RPMI8226 (cell line): Measurements from ENCODE around the gene NYNRIN.
"Not testable (repeated sequence)": the region's sequence is repeated elsewhere in the genome, so short reads cannot be mapped to it uniquely, and the experiment has no call there.

ENCODE experiments used
- DNase-seq: peaks from one replicate; pipeline ENCODE4 v3.0.0-alpha.2; 2015

The NYNRIN gene

DNA sequence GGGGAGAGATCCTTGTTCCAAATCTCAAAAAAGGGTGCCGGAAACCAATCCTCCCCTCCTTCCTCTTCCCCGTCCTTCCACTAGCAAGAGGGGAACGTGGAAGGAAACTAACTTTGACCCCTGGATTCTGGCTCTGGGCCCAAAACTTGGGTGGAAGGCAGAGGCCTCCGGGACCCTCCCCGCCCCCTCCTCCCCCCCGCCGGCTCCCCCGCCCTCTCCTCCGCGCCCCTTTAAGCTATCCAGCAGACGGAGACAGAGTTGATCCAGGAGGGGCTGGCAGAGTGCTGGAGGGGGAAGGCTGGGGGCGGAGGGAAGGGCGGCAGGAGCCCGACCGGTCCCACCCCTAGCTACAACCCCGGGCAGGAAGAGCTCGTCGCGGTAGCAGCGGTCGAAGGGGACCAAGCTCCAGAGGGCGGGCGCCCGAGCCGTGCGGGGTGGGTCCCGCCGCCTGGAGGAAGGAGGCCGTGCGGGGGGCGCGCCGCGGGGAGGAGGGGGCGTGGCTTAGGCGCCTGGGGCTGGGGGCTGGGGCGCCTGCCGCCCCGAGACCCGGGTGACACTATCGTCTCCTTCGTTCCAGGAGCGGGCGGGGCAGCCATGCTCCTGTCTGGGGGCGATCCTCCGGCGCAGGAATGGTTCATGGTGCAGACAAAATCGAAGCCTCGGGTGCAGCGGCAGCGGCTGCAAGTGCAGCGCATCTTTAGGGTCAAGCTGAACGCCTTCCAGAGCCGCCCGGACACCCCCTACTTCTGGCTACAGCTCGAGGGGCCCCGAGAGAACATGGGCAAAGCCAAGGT lies at the start of gene NYNRIN:
Gene NYNRIN (plus strand): TSS at position 351 of the 794 bp plus-strand sequence. CDS start 244 bp downstream, at position 595.
- no peak for DNase-seq

DNA sequence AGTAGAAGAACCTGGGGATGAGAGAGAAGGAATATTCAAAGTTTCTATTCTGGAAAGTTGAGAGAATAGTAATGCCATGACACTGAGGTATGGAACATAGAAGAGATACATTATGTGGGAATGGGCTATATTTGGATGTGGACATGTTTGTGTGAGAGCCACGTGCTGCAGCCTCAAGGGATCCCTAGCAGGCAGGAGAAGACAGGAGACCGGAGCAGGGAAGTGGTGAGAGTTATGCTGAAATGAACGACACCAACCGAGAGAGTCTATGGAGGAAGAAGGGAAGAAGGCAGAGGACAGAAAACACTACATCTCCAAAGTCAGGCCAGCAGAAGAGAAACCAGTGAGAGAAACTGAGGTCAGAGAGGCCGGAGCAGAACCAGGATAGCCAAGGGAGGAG lies 49.1 kb upstream of the NYNRIN start:
- DNase-seq = no peak

DNA sequence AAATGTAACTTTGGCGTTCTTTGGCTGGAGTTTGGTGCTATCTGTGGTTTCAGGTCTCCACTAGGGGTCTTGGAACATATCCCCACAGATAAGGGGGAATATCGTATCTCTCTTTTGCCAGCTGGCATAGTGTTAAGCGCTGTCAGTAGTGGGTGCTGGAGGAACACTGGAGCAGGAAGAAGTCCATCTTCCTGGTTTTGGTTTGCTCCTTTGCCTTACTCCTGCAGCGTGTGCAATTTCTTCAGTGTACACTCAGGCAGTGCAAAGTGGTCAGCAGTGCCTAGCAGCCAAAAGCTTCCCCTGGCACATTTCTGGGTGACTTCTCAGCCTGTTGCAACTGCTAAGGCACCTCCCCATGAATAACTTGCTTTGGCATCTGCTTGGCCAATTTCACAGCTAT lies 47.3 kb upstream of the NYNRIN start:
- peak; percentile 65 for DNase-seq

DNA sequence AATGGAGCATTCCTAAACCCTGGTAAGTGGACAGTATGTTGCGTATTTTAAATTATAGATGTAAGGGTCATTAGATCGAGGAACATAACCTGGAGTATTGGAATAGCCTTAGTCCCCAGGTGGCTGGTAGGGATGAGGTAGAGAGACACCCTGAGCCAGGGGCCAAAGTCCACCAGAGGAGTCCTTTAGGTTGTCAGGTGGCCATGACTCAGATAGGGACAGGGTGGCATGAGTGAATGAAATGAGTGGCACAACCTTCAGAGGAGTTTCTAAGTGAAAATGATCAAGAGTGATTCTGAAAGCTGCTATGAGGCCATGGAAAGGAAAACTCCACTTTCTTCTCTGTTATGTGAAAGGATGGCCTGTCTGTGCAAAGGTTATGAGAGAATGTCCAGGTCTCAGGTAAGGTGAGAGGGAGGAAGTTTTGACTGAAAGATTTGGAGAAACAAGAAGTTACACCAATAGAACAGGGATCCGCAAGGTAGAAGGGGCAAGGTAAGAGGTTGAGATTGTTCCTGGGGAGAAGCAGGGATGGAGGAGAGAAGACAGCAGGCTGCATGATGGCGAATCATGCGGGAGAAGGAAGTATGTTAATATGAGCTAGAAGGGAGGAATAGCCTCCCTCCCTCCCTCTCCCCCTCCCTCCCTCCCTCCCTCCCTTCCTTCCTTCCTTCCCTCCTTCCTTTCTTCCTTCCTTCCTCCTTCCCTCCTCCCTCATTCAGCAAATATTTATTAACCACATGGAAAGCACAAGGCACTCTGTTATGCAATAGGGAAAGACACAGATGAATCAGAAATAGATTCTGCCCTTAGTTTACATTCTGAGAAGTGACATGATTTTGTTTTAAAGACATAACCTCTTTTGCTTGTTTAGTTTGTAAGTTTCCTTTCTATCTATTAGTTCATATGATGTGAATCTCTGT lies 45.0 kb upstream of the NYNRIN start:
- DNase-seq = no peak

DNA sequence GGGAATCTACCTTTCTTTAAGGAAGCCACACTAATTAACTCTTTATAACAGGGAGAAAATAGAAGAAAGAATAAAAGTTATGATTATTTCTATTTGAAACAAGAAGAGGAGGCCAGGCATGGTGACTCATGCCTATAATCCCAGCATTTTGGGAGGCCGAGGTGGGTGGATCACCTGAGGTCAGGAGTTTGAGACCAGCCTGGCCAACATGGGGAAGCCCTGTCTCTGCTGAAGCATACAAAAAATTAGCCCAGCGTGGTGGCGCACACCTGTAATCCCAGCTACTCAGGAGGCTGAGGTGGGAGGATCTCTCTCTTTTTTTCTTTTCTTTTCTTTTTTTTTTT lies 44.3 kb upstream of the NYNRIN start:
- DNase-seq = not testable (repeated sequence)

DNA sequence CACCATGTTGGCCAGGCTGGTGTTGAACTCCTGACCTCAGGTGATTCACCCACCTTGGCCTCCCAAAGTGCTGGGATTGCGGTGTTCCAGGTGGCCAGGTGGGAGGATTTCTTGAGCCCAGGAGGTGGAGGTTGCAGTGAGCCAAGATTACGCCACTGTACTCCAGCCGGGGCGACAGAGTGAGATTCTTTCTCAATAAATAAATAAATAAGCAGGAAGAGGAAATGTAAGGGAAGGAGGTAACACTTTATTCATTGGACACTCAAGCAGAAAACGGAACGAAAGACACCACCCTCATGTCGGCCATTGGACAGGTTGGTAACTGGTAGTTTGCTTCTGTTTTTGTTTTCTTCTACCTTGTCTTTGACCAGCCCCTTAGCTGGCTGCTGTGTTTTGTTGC lies 43.8 kb upstream of the NYNRIN start:
- DNase-seq = no peak

DNA sequence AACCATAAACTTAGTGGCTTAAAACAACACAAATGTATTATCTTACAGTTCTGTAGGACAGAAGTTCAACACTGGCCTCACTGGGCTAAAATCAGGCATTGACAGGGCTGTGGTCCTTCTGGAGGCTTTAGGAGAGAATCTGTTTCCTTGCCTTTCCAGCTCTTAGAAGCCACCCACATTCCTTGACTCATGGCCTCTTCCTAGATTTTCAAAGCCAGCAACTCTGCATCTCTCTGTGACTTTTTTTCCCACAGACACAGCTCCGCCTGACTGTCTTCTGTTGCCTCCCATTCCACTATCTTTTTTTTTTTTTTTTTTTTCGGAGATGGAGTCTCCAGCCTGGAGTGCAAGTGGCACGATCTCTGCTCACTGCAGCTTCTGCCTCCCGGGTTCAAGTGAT lies 42.6 kb upstream of the NYNRIN start:
- DNase-seq = no peak

DNA sequence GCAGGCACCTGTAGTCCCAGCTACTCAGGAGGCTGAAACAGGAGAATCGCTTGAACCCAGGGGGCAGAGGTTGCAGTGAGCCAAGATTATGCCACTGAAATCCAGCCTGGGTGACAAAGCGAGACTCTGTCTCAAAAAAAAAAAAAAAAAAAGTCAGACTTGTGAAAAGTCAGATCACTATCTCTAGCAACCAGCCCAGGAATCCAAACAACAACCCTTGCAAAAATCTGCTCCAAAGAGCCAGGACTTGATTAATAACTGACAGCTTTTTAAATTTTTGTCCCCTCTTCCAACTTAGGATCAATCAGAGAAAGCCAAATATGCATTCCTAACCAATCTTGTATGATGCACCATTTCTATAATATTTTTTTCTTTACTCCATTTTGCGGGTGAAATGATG lies 38.5 kb upstream of the NYNRIN start:
- DNase-seq = no peak

DNA sequence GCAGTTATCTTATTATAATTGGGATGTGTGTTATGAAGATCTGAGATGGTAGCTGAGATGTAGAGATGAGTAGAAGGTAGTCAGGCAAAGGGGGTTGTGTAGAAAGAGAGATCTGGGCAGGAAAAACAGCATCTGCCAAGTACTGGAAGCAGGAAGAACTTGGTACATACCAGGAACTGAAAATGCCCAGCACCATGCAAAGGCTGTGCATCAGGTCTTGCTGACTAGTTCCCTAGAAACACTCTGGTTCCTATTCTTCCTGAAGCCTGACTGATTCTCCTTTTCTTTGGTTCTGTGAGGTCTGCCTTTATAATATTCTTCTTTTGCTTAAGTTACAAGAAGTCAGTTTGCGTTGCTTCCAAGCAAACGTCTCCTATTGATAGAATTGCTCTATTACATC lies 37.5 kb upstream of the NYNRIN start:
- DNase-seq = no peak

DNA sequence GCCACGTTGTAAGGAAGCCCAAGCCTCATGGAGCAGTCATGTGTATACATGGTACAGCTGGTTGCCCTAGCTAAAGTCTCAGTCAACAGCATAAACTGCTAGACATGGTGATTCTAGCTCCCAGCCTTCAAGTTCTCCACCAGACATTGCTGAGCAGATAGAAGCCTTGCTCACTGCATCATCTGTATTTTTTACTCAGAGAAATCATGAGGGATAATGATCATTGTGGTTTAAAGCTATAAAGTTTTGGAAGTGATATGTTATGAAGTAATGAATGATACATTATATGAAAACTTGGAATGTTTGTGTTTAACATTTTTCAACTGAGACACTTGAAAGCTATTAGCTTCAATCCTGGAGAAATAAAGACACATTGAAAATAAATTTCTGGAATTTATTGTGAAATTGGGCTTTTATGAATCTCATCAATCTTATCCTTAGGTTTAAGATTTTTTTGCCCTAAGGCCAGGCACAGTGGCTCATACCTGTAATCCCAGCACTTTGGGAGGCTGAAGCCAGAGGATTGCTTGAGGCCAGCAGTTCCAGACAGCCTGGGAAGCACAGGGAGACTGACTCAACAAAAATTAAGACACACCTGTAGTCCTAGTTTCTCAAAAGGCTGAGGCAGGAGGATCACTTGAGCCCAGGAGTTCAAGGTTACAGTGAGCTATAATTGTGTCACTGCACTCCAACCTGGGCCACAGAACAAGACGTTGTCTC lies 36.4 kb upstream of the NYNRIN start:
- DNase-seq = no peak

DNA sequence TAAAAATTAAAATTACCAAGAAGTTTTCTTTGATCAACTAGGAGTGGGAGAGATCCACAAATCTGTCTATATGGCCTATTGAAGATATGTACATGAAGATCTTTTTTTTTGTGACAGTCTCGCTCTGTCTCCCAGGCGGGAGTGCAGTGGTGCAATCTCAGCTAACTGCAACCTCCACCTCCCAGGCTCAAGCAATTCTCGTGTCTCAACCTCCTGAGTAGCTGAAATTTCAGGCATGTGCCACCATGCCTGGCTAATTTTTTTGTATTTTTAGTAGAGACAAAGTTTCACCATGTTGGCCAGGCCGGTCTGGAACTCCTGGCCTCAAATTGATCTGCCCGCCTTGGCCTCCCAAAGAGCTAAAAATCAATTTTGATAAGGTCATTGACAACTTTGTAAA lies 35.4 kb upstream of the NYNRIN start:
- no peak for DNase-seq

DNA sequence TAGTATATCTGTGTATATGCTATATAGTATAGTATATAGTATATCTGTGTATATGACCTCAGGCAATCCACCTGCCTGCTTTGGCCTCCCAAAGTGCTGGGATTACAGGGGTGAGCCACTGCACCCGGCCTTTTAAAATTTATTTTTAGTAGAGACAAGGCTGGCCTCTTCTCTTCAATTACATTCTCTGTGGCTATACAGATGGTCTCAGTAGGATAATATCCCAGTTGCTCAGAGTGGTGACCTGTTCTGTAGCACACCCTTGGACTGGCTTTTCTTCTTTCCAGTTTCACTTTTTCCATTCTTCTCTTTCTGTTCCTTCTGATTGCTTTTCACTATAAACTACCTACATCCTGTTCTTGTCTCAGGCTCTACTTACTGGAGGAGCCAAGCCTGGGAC lies 34.0 kb upstream of the NYNRIN start:
- no peak for DNase-seq

DNA sequence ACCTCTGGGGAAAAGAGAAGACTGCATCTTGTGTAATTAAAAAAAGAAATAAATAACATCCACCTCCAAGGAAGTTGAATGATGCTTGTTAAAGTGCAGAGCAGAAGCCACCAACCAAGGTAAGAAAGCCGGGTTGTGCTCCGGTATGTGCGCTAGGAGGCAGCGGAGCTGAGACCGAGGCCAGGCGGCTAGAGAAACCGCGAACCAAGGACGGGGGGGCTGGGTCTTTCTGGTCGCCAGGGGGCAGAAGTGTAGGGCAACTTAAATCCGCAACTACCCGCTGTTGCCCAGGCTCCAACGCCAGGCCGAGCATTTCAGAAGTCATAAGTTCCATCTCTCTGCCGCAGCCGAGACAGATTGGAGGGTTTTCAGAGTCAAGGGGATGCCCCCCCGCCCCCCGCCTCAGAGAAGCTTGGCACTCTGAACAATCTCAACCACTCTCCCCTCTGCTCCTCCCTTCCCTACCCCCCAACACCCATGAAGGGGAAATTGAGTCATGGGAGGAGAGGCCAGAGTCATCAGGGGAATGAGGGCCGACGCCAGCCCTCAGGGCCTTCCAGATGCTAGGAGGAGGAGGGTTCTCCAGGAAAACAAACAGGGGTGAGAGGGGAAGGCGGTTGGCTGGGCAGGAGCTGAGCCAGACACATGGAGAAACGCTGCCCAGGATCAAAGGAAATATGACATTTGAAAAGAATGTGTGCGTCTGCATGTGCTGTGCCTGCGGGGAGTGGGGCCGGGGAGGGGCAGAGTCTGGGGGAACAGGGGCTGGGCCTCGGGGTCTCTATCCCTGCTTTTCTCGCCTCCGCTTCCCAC lies 33.0 kb upstream of the NYNRIN start:
- peak; percentile 77 for DNase-seq

DNA sequence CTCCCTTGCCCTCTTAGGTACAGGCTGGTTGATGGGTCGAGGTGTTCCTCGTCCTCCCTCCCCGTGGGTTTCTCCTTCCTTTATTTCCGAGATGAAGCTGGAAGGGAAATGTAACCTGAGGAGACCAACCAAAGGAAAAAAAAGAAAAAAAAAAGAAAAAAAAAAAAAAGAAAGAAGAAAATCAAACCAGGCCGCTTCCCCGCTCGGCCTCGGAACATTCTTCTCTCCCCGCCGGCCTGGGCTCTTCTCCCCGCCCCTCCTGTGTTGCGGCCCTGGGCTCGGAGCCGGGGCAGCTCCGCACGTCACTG lies 32.4 kb upstream of the NYNRIN start:
- DNase-seq = no peak

DNA sequence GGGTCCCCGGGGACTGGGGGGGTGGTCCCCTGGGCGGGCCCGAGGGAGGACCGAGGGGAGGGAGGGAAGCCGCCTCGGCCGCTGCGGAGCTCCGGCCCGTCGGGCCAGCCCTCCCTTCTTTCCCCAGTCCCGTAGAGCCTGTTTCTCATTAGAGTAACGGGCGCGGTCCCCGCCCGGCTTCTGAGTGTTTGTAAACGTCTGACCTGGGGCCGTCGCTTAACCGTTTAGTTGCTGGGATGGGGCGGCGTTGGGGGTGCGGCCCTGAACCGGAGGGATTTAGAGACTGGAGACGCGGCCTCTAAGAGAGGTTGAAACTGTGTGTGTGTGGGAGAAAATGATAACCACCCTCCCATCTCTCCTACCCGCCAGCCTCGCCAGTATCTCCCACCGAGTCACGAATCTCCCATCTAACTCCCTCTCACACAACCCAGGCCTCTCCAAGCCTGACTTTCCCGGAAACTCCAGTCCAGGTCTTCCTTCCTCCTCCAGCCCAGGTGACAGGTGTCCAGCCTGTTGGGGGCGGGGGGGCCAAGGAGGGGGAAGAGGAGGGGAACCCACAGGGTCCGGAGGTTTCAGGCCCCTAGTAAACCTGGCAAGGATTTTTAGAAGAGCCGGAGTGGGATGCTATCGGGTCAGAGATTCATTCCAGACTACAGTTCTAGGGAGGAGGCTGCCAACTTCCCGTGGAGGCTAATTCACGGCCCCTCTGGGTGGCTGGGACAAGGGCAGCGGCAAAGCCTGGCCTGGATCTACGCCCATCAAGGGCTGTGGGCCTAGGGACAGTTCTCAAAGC lies 31.9 kb upstream of the NYNRIN start:
- peak; percentile 92 for DNase-seq

DNA sequence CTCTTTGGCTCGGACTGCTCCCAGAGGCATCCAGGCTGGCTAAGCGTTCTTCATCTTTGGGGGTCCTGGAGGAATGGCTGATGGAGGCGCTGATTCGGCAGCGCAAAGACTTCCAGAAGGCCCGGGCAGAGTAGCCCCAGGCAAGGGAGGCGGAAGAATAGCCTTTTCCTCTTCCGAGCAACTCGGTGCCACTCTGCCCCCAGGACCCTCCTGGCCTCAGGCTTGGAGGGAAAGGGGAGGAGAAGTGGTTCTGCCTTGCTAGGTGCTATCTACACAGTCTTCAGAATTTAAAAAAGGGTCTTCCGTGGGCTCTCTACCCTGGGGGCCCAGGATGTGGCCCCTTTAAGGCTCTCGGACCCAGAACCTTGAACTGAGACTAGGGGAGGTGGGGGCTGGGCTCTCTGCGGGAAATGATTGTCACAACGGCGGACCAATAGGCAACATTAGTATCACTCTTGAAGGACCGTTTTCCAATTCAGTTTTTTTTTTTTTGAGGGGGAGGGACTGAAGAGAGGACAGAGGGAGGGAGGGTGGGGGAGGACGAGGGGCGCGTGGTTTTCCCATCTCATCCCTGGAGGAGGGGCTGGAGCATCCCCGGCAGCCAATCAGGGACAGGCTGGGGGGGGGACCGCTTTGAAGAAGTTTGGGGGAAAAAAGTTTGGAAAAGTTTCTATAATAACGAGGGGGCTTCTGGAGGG lies 31.1 kb upstream of the NYNRIN start, which contains the start of gene NFATC4:
Gene NFATC4 (plus strand): TSS at position 671 of the 698 bp plus-strand sequence. CDS start 157 bp downstream, outside the sequence.
- peak; percentile 69 for DNase-seq

DNA sequence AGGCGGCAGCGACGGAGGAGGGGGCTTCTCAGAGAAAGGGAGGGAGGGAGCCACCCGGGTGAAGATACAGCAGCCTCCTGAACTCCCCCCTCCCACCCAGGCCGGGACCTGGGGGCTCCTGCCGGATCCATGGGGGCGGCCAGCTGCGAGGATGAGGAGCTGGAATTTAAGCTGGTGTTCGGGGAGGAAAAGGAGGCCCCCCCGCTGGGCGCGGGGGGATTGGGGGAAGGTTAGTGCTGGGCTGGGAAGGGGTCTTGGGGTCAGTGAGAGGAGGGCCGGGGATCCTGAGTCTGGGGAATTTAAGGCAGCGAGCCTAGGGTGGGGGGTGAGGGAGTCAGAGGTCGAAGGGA lies 30.6 kb upstream of the NYNRIN start:
- DNase-seq = no peak

DNA sequence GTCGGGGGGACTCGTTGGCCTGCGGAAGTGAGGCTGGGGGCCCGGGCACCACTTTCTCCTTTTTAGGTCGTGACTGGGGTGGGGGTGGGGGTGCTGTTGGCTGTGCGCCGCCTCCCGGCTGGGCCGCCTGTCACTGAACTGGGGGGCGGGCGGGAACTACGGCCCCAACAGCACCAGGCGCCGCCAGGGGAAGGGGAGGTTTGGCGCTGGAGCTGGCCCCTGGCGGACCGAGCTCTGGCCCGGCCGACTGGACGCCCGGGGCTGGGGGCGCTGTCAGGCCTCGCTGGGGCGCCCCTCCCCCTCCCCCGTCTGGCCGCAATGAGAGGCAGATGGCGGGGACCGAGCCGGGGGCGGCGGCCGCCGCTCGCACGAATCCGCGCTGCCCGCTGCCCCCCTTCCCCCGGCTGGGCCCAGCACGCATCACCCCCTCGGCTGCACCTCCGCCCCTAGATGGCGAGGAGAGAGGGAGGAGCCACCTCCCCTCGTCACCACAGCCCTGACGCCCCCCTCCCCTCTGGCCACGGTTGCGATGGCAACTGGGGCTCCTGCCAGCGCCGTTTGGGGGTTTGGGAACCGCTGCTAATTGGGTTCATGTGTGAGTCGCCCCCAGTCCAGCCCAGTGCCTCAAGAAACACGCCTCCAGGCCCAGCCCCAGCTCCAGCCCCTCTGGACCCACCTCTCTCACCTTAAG lies 30.1 kb upstream of the NYNRIN start:
- no peak for DNase-seq

DNA sequence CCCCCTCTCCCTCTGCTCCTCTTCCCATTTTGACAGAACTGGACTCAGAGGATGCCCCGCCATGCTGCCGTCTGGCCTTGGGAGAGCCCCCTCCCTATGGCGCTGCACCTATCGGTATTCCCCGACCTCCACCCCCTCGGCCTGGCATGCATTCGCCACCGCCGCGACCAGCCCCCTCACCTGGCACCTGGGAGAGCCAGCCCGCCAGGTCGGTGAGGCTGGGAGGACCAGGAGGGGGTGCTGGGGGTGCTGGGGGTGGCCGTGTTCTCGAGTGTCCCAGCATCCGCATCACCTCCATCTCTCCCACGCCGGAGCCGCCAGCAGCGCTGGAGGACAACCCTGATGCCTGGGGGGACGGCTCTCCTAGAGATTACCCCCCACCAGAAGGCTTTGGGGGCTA lies 29.3 kb upstream of the NYNRIN start:
- no peak for DNase-seq

DNA sequence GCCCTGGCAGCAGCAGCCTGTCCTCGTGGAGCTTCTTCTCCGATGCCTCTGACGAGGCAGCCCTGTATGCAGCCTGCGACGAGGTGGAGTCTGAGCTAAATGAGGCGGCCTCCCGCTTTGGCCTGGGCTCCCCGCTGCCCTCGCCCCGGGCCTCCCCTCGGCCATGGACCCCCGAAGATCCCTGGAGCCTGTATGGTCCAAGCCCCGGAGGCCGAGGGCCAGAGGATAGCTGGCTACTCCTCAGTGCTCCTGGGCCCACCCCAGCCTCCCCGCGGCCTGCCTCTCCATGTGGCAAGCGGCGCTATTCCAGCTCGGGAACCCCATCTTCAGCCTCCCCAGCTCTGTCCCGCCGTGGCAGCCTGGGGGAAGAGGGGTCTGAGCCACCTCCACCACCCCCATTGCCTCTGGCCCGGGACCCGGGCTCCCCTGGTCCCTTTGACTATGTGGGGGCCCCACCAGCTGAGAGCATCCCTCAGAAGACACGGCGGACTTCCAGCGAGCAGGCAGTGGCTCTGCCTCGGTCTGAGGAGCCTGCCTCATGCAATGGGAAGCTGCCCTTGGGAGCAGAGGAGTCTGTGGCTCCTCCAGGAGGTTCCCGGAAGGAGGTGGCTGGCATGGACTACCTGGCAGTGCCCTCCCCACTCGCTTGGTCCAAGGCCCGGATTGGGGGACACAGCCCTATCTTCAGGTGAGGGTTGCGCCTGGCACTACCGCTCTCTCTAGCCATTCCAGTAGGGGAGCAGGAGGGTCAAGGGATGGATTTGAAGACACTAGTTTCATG lies 28.7 kb upstream of the NYNRIN start:
- DNase-seq = no peak
